GM18519 (cell line): ENCODE data around the gene RAB11FIP4.

Experiments
- ATAC-seq: cut with Tn5 transposase; IDR thresholded peaks from one replicate; pipeline ENCODE4 v1.9.1; 2021; ENCODE audit warnings: mild to moderate bottlenecking, moderate library complexity; ENCODE audit not compliant: unreplicated experiment, low FRiP score

Gene RAB11FIP4

GRCh38 chr17:31494259-31495021, 103.0 kb downstream of the RAB11FIP4 start:
- ATAC-seq: peak; percentile 55

- no peak for ATAC-seq
These were observed 103.8 kb downstream of the RAB11FIP4 start for GRCh38 chr17:31495022-31495885.

- no peak for ATAC-seq
These were observed 104.6 kb downstream of the RAB11FIP4 start for GRCh38 chr17:31496097-31496496.

- no peak for ATAC-seq
These were observed 105.1 kb downstream of the RAB11FIP4 start for GRCh38 chr17:31496601-31497000.

GRCh38 chr17:31497431-31497830, 106.0 kb downstream of the RAB11FIP4 start:
- ATAC-seq: no peak

- ATAC-seq: no peak
These were observed 106.7 kb downstream of the RAB11FIP4 start for GRCh38 chr17:31497994-31498826.

GRCh38 chr17:31499771-31500554, 108.5 kb downstream of the RAB11FIP4 start:
- ATAC-seq: no peak

GRCh38 chr17:31506517-31506916, 115.0 kb downstream of the RAB11FIP4 start:
- no peak for ATAC-seq

GRCh38 chr17:31508288-31509094, 117.0 kb downstream of the RAB11FIP4 start:
- no peak for ATAC-seq

- ATAC-seq: no peak
These were observed 117.8 kb downstream of the RAB11FIP4 start for GRCh38 chr17:31509095-31509804.

GRCh38 chr17:31509805-31510177, 118.3 kb downstream of the RAB11FIP4 start:
- ATAC-seq: no peak

GRCh38 chr17:31510308-31511194, 119.1 kb downstream of the RAB11FIP4 start:
- no peak for ATAC-seq

- ATAC-seq: no peak
These were observed 119.7 kb downstream of the RAB11FIP4 start for GRCh38 chr17:31511195-31511578.

- ATAC-seq: no peak
These were observed 120.1 kb downstream of the RAB11FIP4 start for GRCh38 chr17:31511580-31511979.

- no peak for ATAC-seq
These were observed 120.7 kb downstream of the RAB11FIP4 start for GRCh38 chr17:31512104-31512740.

- no peak for ATAC-seq
These were observed 121.3 kb downstream of the RAB11FIP4 start for GRCh38 chr17:31512796-31513195.

- ATAC-seq: no peak
These were observed 122.4 kb downstream of the RAB11FIP4 start for GRCh38 chr17:31513731-31514427.
